GM21360 (cell line): Measurements from ENCODE around the gene ZNF865.

Experiments used
- ATAC-seq: cut with Tn5 transposase; IDR thresholded peaks from one replicate; pipeline ENCODE4 v1.9.1; 2021; ENCODE audit warnings: mild to moderate bottlenecking, moderate library complexity; ENCODE audit not compliant: unreplicated experiment

ZNF865 gene

GRCh38 chr19:55622242-55622969, 17.0 kb downstream of the ZNF865 start:
- no peak for ATAC-seq

DNA sequence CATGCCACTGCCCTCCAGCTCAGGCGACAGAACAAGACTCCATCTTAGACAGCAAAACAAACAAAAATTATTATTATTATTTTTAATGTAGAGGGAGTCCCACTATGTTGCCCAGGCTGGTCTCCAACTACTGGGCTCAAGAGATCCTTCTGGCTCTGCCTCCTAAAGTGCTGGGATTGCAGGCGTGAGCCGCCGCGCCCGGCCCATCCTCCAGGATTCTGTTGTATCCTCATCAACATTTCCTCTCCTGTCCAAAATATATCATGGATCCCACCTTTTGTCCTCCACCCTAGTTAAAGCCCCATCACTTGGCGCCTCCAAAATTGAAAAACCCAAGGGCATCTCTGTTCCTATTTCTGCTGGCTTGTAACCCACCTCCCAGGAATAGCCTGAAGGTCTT, 17.7 kb downstream of the ZNF865 start:
- ATAC-seq, result no peak

DNA sequence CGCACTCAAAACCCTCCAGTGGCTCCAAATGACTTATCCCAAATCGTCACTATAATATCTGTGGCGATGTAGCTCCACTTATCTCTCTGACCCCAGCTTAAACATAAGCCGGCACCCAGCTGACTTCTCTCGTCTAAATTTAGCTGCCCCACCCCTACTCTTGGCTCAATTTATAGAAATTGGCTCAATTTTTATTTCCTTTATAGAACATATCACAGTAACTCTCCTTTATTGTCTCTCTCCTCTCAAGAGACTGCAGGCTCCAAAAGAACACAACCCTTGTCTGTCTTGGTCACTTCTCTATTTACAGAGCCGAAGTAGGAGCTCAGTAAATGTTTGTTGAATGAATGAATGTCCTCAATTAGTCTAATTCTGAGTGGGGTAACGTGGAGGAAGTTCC, 18.1 kb downstream of the ZNF865 start:
- no peak for ATAC-seq

DNA sequence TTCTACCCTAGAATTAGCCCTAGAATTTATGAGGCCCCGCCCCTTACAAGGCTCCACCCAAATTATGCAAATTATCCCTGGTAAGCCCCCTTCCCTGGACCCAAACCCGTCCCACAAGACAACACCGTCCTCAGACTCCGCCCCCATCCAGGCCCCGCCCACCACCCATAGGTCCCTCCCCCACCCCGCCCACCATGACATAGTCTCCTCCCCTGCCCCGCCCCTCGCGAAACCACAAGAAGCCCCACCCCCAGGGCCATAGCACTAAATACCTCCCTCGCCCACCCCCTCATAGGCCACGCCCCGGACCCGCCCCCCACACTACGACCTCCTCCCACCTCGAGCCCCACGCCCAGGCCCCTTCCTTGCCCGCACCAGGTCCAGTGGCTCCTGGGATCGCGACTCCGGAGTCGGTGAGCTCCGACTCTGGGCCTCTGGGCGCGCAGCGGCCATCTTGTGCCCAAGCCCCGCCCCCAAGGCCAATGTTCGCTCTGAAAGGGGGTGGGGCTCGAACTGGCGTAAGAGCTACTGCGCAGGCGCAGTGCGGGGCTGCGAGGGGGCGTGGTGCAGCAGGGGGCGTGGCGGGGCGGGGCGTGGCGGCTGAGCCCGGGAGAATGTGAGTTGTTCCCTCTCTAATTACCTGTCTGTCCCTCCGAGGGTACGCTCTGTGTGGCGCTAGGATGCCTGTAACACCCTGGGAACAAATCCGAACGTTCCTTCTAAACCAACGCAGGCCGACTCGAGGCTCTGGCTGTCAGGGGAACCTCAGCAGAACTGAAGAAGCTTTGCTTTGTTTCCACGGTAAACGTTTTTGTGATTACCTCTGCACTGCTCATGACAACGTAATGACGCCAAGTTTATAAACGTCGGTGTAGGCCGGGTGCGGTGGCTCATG, 18.9 kb downstream of the ZNF865 start, which contains the start of gene ZNF784:
ZNF784 (minus strand) TSS at position 458 of the 895 bp plus-strand sequence; CDS start at position 453, 5 bp downstream.
- ATAC-seq, result no peak

DNA sequence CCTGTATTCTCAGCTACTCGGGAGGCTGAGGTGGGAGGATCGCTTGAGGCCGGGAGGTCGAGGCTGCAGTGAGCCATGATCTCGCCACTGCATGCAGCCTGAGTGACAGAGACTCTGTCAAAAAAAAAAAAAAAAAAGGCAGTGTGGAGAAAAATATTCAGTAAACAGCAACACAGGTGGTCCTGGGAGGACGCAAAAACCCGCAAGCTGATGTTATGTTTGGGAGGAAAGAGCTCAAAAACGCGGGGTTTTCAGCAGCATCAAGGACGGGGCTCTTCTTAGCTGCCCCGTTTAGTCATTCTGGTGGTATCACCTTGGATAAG, 19.5 kb downstream of the ZNF865 start:
- ATAC-seq, result no peak

DNA sequence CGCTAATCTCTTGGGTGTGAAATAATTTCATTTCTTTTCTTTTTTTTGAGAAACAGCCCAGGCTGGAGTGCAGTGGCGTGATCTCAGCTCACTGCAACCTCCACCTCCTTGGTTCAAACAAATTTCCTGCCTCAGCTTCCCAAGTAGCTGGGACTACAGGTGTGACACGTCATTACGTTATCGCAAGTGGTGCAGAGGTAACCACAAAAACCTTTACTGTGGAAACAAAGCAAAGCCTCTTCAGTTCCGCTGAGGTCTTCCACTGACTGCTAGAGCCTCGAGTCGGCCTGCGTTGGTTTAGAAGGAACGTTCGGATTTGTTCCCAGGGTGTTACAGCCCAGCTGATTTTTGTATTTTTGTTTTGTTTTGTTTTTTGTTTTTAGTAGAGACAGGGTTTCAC, 20.9 kb downstream of the ZNF865 start:
- no peak for ATAC-seq

DNA sequence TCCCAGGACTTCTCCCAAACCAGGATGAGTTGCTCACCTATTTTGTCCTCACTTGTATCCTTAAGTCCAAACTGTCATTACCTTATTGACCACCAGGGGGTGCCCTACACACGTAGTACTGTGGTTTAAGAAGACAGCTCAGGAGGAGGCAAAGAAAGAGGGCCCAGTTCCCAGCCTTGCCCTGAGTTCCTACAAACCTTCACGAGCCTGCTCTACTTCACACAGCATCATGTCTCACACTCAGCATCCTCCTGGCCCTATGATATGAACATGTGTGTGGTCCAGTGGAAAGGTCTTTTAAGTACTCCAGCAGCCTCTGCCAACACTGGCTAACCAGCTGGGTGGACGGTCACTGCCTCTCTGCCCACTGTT, 27.0 kb downstream of the ZNF865 start:
- no peak for ATAC-seq

DNA sequence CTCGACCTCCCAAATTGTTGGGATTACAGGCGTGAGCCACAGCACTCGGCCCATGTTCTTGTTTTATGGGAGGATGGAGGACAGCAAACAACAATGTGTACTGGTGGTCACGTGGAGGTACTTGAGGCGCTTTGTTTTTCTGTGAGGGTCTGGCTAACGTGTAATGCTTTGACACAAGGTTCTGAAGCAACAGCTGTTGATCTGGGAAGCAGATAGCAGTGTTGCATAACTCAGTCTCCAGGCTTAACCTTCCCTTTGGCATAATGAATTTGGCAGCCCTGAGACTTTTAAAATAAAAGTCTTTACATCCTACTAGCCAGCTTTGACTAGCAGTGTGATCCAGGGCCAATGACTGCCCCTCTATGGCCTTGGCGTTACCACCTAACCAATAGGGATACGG, 28.4 kb downstream of the ZNF865 start:
- no peak for ATAC-seq

DNA sequence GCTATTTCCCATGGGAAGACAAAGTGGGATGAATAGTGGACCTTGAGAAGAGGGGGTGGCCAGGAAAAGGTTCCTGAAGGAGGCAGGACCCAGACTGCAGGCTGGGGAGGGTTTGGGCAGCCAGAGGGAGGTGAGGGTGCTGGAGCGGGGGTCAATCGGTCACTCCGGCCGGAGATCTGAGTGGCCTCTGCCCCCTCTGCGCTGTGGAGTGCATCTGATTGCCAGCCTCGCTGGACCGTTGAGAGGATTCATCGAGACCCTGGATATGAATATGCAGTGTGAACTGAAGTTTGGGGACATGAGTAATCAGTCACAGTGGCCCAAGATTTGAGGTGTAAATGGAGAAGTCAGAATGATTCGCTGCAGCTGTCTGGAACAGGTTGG, 29.9 kb downstream of the ZNF865 start:
- ATAC-seq, result no peak

GRCh38 chr19:55635856-55636440, 30.5 kb downstream of the ZNF865 start:
- ATAC-seq, result no peak

DNA sequence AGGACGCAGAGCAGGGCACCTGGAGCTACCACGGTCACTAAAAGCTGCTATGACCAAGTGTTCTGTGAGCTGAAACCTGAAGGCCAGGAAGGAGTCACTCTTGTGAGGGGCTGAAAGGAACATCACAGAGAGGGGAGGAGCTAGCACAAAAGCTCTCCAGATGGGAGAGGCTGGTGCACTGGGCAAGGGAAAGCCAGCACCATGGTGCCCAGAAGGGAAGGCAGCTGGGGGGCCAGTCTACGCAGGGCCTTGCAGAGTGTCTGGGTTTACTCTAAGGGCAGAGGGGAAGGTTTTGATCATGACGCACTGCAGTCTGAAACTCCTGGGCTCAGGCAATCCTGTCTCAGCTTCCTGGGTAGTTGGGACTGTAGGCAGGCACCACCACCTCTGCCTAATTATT, 31.3 kb downstream of the ZNF865 start:
- ATAC-seq, result no peak

DNA sequence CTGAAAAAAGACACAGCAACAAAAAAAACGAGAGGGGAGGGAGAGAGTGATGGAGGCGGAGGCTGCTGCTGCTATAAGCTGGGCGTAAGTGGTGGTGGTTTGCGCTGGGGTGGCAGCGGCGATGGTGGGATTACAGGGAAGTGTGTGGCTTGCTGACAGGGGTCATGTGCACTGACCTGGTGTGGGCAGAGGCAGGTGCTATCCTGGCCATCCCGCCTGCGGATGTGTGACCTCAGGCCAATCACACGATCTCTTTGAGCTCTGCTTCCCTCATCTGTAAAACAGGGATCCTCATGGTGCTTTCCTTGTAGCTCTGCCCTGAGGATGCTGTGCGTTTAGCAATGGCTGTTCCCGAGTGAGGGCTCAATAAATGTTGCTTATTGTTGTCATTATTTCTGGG, 32.1 kb downstream of the ZNF865 start:
- ATAC-seq, result no peak

- ATAC-seq, result no peak
Observed at GRCh38 chr19:55638864-55639359, 33.5 kb downstream of the ZNF865 start.

DNA sequence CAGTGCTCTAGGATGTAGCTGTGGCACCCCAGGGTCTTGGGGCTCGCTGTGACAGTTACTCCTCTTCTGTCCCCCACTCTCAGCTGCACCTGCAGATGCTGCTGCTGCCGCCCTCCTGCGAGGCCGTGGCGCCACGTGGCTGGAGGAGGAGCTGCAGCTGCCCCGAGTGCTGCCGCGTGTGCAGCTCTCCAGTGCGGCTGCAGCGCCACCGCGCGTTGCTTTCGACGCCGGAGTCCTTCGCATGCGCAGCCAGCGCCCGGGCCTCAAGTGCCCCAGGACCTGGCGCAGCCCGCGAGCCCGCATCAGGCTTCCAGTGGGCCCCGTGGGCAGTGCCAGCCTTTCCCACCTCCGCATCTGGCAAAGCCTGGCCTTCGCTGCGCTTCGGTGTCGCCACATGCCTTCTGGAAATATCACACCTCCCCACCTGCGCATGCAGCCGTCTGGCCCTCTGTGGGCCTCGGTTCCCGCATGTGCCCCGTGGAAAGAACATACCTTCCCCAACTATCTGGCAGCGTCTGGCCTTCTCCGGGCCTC, 34.7 kb downstream of the ZNF865 start:
- ATAC-seq, result no peak

DNA sequence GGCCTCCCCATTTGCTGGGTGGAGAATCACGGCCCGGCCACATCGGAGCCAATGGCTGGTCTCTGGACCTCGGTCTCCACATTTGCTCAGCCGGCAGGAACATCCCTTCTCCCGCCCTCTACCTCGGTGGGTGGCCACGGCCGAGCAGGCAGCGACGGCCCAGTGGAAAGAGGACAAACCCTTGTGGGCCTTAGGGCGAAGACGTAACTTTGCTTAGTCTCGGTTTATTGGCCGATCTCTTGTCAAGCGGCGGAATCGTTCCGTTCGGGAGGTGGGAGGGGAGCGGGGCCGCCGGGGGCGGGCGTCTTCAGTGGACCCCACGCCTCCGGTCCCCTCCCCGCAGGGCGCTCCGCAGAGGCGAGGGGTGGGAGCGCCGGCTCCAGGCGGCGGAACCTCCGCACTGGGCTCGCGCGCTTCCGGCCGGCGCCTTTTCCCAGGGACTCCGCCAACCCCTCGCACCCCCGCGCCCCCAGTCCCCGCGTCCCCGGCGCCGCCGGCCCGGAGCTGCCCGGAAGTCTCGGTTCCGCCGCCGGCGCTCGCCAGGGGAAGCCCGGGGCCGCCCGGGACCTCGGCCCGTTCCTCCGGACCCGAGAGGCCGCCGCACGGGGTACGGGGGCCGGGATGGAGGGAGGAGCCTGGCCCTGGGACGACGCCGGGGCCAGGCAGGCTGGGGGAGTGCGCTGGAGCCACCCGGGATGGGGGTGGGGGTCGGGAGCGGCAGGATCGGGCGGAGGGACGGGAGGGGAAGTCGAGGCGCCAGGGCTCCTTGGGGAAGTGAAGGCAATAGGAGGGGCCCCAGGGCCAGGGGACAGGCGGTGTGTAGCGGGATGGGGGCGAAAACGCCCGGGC, 35.4 kb downstream of the ZNF865 start, which contains the start of gene ZNF580:
ZNF580 (plus strand) TSS at position 426 of the 849 bp plus-strand sequence. CDS start 1,507 bp downstream, outside the sequence.
- no peak for ATAC-seq

DNA sequence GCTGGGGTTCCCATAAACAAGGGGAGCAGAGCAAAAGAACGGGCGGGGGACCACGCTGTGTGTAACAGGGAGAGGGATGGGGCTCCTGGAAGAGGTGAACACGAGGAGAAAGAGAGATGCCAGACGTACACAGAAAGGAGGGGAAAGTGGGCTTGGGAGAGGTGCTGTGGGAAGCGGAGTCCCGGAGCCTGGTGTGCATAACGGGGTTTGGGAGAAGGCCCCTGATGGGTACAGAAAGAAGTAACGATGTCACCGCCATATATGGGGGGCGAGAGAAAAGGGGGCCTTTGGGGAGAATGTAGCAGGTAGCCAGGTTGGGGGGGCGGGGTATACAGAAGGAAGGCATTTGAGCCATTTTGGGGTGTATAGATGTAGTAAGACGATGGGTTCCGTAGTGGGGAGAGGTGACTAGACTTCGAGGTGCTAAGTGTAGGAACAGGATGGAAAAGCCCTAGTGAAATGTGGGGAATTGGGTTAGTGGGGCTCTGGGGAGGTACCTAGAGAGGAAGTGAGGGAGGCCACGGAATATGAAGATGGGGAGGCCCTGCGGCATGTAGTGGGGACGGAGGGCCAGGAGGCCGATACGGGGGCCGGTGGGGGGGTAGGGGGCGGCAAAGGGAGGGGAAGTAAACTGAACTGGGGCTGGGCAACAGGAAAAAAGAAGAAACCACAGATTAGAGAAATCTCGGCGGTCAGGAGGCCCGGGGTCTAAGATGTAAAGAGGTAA, 36.1 kb downstream of the ZNF865 start:
- no peak for ATAC-seq

DNA sequence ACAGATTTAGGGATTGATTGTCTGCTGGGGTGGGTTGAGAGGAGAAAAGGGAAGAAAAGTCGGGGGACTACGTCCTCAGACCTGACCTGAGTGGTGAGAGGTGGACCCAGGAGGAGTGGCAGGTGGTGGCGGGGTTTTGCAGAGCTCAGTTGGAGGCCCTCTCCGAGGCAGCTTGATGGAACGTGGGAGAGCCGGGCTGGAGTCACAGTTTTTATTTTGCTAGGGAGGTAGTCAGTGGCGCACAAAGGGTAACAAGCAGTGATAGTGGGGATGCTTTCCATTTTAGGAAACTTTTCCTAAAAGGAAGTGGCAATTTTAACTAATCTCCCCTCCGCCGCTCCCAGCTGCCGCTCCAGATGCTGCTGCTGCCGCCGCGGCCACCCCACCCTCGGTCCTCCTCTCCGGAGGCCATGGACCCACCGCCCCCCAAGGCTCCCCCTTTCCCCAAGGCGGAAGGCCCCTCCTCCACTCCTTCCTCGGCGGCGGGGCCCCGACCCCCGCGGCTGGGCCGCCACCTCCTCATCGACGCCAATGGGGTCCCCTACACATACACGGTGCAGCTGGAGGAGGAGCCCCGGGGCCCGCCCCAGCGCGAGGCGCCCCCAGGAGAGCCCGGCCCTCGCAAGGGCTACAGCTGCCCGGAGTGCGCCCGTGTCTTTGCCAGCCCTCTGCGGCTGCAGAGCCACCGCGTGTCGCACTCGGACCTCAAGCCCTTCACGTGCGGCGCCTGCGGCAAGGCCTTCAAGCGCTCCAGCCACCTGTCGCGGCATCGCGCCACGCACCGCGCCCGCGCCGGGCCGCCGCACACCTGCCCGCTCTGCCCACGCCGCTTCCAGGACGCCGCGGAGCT, 36.9 kb downstream of the ZNF865 start:
- ATAC-seq, result no peak

DNA sequence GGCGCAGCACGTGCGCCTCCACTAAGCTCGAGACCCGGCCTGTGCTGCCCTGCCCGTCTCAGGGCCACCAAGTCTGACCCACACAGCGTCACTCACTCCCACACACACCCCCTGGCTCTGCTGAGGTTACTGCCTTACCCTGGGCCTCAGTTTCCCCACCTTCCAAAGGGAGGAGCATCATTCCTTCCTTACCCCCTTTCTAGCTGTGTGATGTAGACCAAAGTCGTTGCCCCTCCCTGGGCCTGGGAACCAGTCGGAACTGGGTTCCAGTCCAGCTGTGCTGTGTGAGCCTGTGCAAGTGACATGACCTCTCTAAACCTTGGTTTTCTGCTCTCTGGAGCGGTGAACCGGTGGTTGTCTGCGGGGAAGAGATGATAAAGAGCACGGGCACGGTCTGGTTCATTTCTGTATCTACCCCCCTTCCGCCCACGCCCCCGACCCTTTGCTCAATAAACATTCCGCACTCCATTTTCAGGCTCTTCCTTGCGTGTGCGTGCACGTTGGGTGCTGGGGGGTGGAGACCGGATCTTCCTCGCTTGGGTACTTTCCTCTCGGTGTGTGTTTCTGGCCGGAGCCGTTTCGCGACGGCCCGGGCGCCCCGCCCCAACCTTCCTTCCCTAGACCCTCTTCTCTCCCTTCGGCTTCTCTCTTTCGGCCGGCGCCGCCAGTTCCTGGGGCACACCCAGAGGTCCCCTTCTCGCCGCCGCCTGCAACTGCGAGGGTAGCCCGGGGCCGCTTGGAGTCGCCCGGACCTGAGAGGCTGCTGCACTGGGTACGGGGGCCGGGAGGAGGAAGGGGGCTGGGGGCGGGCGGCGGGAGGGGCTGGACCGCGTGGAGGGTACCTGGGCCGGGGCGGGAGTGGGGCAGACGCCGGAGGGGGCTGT, 37.8 kb downstream of the ZNF865 start, which contains the start of gene ZNF581:
ZNF581 (plus strand) TSS at position 647 of the 884 bp plus-strand sequence. CDS start 923 bp downstream, outside the sequence.
- no peak for ATAC-seq
